Renal pelvis (tissue), 4 donors: ENCODE measurements around the gene GPX4. TPM values are rescaled to one million over a fixed set of nuclear protein-coding genes. Genes with fewer than 3 reads are reported as not detected.

Experiments used
- DNase-seq: peaks from one replicate; pipeline ENCODE4 v3.0.0-alpha.2; 2013
- polyA plus RNA-seq, 3 donors: library from polyadenylated mRNA; unstranded; fragments of 120-200 nt; gene quantifications; one replicate each; pipeline ENCODE4 v1.2.1, GENCODE V29; 2013; ENCODE audit not compliant: insufficient read length in 3 of 3

Gene GPX4
- polyA plus RNA-seq, 3 donors: 246 to 301 (median 294) TPM

DNA sequence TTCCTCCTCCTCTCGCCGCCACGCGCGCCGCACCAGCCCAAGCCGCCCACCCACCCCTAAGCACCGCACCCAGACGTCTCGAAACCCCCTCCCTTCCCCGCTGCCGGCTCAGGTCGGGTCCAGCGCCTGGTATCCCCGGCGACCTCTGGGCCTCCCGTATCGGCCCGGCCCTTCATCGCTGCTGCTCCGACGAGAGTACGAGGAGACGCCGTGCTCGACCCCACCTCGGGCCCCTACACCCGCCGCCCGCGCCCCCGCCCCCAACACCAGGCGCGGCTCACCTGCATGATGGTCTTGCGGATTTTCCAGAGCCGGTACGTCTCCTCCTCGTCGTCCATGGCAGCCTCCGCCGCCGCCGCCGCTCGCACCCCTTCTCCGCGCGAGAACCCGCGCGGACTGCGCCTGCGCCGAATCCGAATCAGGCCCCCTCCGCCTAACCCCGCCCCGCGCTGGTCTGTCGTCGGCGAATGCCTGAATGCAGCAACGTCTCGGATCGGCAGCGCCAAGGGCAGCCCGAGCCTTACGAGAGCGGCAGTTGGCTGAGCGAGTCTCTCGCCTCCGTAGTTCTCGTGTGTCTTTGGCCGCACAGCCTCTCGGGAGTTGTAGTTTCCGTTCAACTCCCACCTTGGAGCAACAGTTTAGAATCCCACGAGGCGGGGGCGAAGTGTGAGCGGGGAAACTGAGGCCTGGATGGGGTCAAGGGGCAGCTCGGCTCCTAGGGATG, 8.7 kb upstream of the GPX4 start, which contains the start of gene POLR2E:
TSS of gene POLR2E (minus strand) at position 398 of the 724 bp plus-strand sequence. CDS start at position 338, 60 bp downstream.
- peak; percentile 97 for DNase-seq

DNA sequence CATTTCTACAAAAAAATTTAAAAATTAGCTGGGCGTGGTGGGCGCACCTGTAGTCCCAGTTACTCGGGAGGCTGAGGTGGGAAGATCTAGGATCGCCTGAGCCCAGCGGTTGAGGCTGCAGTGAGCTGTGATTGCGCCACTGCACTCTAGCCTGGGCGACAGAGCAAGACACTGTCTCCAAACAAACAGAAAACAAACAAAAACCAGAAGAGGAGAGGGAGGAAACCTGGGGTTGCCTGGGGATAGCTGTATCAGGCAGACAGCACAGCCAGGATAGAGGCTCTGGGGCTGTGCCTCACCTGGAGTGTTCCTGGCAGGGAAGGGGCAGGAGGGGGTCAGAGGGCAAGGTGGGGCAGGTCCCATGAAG, 6.0 kb upstream of the GPX4 start:
- DNase-seq: no peak

DNA sequence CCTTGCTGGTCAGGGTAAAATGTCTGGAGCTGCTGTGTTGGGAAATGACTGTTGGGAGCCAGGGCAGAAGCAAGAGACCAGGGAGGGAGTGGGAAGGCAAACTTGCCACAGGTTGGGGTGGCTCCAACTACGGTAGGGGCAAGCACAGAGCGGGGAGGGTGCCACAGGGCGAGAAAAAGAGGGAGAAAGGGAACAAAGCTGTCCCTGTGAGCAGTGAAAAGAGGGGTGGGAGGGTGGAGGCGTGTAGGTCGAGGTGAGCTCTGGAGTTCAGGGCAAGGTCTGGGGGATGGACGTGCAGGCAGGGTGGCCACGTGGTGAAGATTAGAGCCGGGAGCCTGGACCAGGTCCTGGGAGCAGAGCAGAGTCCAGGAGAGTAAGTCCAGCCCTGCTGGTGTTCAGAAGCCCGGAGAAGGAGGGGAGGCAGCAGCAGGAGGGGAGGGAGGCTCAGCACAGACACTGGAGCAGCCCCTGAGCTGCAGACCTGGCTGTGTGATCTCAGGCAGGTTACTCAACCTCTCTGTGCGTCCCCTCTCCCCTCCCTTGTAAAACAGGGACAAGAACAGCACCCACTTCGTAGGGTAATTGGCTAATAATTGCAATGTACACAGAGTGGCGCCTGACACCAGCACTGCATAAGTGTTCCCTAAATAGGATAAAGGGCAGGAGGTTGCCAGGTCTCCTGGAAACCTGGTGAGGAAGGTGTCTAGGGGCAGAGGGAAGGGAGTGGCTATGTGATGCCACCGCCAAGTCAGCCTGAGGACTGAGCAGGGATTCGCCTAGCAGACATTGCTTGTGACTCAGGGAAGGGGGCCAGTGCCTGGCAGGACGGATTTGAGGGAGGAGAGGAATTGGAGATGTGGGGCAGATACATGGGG, 5.4 kb upstream of the GPX4 start:
- DNase-seq: no peak

DNA sequence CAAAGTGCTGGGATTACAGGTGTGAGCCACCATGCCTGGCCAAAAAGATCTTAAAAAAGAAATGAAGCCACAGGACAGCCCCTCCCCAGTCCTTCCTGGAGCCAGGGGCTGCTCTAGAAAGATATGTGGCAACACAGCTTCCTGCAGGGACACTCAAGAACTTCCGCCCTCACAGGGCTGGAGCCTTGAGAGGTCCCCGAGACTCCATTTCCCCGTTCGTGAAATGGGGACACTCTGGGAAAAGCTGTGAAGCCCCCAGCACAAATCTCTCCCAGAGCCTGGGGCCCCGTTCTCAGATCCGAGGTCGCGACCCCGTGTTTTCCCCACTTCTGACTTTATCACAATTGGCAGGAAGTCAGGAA, 2.5 kb upstream of the GPX4 start:
- DNase-seq: no peak

DNA sequence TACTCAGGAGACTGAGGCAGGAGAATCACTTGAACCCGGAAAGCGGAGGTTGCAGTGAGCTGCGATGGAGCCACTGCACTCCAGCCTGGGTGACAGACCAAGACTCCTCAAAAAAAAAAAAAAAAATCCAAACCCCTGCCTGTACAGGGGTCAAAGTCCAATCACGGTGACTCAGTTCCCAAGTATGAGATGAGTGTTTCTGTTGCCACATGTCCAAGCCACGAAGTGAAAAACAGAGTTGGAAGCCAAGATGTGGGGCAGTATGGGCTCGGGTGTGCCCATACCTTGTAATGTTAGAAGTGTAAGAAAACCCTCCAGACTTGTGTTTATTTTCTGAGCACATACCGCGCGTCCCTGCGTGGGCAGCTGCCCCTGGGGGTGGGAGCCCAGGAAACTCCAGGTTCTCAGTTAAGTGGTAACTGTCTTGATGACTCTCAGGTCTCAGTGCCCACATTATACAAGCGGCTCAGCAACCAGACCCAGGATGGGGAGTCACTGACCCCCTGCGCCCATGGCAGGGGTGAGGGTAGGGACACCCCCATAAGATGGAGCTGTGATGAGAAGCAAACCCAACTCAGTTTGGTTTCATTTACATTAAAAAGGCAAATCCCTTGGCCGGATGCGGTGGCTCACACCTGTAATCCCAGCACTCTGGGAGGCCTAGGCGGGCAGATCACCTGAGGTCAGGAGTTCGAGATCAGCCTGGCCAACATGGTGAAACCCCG, 1.2 kb upstream of the GPX4 start:
- no peak for DNase-seq

DNA sequence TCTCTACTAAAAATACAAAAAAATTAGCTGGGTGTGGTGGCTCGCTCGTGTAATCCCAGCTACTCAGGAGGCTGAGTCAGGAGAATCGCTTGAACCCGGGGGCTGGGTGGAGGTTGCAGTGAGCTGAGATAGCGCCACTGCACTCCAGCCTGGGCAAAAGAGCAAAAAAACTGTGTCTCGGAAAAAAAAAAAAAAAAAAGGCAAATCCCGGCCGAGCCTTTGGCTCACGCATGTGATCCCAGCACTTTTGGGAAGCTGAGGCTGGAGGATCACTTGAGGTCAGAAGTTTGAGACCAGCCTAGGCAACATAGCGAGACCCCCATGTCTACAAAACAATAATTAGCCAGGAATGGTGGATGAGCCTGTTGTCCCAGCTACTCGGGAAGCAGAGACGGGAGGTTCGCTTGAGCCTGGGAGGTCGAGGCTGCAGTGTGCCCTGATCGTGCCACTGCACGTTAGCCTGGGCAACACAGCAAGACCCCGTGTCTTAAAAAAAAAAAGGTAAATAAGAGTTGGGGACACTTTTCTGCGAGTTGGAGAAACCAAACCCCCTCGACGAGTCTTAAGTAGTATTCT, 574 bp upstream of the GPX4 start:
- no peak for DNase-seq

DNA sequence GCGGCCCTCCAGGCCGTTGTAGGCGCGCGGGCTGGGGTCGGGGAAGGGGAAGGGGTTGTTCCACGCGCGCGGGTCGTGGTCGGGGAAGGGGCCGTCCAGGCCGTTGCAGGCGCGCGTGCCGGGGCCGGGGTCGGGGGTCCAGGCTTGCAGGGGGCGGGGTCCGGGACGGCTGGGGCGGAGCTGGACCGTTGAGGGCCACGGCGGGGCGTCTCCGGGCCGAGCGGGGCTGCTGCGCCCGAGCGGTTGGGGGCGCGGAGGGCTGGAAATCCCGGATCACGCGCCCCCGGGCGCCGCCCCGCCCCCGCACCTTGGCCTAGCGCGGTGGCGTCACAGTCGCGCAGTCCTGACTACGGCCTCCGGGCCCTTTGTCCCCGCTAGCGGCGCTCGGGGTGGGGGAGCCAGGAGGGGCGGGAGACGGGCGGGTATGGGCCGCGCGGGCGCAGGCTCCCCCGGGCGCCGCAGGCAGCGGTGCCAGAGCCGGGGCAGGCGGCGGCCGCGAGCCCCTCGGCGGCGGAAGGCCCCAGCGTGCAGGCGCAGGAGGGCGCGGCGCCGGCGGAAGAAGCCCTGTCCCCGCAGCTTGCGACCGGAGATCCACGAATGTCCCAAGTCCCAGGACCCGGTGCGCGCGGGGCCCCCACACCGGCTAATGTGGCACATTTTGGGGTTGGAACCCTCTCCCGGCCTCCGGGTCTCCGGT, 665 bp downstream of the GPX4 start:
- peak; percentile 73 for DNase-seq

DNA sequence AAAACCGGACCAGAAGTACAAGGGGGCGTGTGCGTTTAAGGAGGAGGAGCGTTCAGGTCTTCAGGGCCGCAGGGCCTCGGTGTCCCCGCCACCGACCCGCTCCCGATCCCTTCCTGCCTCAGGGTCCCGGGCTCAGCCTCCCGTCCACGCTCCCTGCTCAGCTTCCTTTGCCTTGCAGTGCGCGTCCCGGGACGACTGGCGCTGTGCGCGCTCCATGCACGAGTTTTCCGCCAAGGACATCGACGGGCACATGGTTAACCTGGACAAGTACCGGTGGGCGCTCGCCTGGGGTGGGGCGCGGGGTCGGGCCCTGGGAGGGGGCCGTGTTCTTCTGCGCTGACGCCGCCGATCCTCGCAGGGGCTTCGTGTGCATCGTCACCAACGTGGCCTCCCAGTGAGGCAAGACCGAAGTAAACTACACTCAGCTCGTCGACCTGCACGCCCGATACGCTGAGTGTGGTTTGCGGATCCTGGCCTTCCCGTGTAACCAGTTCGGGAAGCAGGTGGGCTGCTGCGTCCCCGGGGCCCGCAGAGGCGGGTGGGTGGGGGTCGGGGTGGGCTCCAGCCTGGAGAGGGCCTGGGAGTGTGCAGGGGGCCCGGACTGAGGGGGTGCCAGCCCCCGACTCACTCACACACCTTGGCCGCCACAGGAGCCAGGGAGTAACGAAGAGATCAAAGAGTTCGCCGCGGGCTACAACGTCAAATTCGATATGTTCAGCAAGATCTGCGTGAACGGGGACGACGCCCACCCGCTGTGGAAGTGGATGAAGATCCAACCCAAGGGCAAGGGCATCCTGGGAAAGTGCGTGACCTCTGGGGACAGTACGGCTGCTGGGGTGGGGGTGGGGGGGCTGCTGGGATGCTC, 1.4 kb downstream of the GPX4 start:
- DNase-seq: no peak

DNA sequence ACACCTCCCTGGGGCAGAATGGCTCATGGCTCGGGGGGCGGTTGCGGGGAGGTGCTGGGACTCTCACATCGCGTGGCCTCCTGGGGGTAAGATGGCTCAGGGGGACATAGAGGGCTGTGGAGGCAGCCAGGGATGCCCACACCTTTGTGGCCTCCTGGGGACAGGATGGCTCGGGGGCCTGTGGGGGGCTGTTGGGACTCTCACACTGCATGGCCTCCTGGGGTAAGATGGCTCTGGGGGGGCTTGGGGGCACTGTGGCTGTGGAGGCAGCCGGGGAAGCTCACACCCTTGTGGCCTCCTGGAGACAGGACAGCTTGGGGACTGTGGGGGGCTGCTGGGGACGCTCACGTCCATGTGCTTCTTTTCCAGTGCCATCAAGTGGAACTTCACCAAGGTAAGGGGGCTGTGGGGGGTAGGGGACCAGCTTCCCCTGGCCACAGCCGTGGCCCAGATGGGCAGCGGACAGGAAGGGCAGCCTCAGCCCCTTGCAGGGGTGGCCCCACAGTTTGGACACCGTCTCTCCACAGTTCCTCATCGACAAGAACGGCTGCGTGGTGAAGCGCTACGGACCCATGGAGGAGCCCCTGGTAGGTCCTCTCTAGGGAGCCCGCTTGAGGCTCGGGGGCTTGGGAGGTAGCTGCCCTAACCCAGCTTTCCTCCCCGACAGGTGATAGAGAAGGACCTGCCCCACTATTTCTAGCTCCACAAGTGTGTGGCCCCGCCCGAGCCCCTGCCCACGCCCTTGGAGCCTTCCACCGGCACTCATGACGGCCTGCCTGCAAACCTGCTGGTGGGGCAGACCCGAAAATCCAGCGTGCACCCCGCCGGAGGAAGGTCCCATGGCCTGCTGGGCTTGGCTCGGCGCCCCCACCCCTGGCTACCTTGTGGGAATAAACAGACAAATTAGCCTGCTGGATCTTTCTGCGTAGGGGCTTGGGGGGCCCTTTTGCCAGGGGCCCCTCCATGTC, 2.4 kb downstream of the GPX4 start:
- DNase-seq: no peak

DNA sequence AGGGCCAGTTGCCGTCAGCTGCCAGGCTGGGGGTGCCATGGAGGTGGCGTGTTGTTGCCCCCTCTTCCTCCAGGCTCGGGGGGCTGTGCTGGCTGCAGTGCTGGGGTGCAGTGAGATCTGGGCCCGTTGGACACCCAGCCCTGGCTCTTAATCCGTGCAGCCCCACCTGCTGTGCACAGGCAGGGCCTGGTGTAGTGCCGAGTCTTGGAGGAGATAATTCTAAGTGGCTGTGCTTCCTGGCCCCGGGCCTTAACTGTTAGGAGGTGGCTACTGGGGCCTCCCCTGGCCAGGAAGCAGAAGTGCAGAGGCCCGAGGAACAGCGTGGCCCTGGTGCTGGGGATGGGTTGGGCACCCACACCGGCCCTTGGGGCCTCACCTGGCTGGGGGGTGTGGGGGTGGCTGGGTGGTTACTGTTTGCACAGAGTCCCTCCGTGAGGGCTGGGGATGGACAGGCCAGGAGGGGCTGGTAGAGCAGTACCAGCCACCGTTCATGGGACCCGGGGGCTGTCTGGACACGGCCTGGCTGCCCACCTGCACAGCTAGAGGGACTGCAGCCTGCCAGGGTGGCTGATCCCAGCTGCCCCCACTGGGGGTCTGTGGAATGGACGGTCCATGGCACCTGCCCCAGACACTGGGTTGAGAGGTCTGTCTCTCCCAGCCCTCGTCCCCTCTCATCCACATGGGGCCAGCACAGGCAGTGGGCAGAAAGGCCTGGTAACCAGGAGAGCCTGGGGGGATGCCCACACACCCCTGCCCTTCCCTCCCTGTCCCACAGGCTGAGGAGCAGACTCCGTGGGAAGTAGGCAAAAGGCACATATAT, 3.3 kb downstream of the GPX4 start:
- DNase-seq: no peak

DNA sequence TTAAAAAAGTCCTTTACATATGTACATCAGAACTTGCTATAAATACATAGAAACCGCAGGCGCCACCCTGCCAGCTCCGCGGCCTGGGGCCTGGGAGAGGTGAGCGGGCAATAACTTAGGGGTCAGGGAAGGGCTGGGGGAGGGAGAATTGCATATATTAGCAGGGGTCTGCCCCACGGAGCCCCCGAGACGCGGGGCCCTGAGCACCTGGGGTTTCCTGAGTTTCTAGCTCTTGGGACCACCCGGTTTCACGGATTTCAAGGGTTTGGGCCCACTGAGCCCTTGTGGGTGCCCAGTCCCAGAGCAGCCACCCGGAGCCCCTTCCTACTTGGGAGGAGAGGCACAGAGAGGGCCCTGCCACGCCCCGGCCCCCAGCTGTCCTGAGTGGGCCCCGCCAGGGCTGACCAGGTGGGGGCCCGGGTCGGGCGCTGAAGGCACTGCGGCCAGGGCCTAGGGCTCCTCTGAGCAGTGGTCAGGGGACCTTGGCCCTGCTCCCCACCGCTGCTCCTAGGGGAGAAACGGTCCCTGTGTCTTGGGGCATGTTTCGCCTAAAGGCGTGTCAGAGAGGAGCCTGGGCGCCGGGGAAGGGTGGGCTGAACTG, 4.0 kb downstream of the GPX4 start:
- no peak for DNase-seq

DNA sequence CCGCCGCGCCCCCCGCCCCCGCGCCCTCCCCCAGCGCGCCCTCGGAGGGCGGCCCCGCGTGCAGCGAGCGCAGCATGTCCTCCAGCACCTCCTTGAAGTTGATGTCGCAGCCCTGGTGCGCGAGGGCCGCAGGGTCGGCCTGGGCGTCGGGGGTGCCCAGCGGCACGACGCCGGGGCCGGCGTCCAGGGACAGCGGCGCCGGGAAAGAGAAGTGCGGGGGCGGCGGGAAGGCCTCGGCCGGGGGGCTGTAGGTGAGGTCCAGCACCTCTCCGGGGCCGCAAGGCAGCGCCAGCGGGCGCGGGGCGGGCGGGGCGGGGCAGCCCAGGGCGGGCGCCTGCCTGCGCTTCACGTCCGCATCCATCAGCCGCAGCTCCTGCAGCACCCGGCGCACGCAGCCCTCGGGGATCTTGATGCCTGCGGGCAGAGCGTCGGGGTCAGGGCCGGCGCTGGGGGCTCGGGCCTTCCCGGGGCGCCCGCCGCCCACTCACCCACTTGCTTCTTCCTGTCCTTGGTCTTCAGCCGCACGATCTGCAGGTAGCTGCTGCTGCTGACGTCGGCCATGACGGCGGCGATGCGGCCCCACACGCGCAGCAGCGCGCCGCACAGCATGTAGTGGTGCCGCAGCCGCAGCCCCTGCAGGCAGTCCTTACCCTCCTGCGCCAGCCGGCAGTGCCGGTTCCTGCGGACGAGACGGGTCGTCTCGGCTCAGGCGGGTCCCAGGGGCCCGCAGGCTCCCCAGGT, 4.7 kb downstream of the GPX4 start:
- no peak for DNase-seq

DNA sequence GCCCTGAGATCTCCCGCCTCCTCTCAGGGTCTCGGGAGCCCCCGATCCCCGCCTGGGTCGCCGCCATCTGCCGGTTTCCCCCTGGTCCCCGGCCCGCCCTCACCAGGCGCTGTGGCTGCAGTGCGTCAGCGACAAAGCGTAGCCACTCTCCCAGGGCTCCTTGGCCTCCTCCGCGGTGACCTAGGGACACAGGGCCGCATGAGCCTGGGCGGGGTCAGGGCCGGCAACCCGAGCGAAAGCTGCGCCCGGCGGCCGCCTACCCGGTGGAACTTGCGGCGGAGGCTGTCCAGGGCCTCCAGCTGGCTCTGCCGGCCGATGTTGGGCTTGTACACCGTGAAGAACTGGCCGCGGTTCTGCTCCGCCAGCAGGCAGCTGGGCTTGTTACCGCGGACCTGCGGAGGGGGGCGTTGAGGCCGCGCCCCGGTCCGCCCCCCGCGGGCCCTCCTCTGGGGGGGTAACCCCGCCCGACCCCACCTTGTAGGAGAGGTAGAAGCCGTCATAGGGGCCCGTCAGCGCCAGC, 5.3 kb downstream of the GPX4 start:
- DNase-seq: no peak

DNA sequence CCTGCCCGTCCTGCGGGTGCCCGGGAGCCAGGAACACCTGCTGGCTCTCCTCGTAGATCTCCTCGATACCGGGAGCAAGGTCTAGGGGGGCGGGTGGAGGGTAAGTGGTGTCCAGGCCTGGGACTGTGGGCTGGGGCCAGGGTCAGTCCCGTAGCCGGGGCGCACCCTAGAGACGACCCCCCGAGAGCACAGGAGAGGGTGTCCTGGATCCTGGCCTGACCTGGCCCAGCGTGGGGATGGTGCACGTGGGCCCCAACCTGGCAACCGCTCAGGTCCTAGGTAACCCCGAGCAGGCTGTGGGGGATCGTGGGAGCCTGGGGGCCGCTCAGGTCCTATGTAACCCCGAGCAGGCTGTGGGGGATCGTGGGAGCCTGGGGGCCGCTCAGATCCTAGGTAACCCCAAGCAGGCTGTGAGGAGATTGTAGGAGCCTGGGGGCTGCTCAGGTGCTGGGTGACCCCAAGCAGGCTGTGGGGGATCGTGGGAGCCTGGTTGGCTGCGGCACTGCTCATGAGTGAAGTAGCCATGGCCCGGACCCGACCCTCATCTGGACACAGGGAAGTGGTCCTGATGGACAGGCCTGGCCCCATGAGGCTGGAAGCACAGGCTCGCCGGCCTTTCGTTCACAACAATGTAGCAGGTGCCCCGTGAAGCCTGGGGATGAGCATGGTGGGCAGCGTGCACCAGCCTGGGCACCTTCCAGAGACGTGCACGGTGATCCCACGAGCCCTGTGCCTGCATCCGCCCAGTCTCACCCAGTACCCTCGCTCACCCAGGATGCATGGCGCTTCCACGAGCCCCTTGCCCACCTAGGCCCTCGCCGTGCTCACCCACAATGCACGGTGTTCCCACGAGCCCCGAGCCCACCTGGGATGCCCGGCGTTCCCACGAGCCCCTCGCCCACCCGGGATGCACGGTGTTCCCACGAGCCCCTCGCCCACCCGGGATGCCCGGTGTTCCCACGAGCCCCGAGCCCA, 6.2 kb downstream of the GPX4 start:
- no peak for DNase-seq

DNA sequence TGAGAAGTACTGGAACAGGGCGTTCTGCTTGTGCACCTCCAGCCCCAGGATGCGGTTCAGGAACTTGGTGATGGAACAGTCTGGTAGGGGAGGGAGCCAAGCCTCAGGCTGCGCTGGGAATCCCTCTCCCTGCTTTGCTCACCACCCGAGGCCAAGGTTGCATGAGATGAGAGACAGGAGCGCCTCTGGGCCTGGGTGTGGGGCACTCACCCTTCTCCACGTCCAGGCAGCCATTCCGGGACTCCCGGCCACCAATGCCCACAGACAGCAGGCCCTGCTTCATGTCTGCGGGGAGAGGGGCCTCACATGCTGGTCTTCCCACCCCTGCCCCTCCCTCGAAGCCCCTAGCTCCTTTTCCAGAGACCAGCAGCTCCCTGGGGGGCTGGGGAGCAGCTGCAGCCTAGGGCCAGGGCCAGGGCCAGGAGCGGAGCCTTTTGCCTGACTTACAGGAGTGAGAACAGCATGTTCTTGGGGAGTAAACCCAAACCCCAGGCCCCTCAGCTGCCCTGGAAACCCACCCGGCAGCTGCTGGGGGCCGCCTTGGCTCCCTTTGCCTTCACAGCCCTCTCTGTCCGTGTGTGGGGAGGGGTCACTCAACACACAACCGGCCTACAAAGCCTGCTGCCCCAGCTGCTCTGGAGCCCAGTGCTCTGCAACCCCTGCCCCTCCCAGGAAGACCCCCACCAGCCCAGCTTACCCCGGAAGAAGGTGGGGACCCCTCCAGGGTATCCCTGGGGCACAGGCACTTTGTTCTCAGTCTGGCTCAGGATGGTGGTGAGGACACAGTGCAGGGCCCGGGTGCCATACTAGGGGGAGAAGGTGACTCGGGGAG, 7.2 kb downstream of the GPX4 start:
- DNase-seq: no peak
